Measurements from ENCODE around the gene TAF5L.

DNA sequence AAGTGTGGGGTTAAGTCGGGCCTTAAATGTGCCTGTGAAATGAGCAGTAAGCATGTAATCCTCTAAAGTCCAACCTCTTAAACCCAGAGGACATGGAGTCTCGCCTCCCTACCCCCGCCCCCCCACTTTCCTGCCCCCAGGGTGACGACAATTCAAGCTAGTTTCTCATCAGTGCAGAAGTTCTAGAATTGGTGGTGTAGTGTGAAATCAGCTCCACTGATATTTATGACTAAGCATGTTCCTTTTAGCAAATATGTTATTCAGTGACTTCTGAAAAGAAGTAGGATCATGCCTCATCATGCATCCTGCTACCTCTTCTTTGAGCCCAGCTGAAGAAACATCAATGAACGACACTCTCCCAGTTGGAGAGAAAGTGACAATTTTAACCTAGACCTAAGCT lies 64.8 kb downstream of the TAF5L start:
- TF ChIP-seq POLR2A (IDR thresholded peaks at IDR 0.05) = no peak
- TF ChIP-seq, protein P1, sequence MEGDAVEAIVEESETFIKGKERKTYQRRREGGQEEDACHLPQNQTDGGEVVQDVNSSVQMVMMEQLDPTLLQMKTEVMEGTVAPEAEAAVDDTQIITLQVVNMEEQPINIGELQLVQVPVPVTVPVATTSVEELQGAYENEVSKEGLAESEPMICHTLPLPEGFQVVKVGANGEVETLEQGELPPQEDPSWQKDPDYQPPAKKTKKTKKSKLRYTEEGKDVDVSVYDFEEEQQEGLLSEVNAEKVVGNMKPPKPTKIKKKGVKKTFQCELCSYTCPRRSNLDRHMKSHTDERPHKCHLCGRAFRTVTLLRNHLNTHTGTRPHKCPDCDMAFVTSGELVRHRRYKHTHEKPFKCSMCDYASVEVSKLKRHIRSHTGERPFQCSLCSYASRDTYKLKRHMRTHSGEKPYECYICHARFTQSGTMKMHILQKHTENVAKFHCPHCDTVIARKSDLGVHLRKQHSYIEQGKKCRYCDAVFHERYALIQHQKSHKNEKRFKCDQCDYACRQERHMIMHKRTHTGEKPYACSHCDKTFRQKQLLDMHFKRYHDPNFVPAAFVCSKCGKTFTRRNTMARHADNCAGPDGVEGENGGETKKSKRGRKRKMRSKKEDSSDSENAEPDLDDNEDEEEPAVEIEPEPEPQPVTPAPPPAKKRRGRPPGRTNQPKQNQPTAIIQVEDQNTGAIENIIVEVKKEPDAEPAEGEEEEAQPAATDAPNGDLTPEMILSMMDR (IDR thresholded peaks at IDR 0.05) = no peak

Measured in vagina (tissue), 2 donors.